GM23248 (cell line): ENCODE data around the gene SLC49A4. TPM values are rescaled to one million over a fixed set of nuclear protein-coding genes. Genes with fewer than 3 reads are reported as not detected.

Experiments
- DNase-seq: peaks from one replicate; pipeline ENCODE4 v3.0.0-alpha.2; 2015
- H2AFZ ChIP-seq: fragments of 200-600 bp; sonication (generic); 2 replicates; pipeline ENCODE4 v1.6.1; 2016; ENCODE audit warnings: antibody characterized with exemption
- H3F3A ChIP-seq: fragments of 200-600 bp; sonication (generic); 2 replicates; pipeline ENCODE4 v1.6.1; 2016; ENCODE audit warnings: mild to moderate bottlenecking, antibody characterized with exemption, mixed run types; ENCODE audit not compliant: insufficient read depth
- H3K27ac ChIP-seq: fragments of 200-600 bp; sonication (generic); 2 replicates; pipeline ENCODE4 v1.5.1; 2016; ENCODE audit warnings: mild to moderate bottlenecking
- H3K27me3 ChIP-seq: fragments of 200-600 bp; sonication (generic); replicated peaks from 2 replicates; pipeline ENCODE4 v1.6.1; 2016; ENCODE audit warnings: mild to moderate bottlenecking; ENCODE audit not compliant: insufficient read depth
- H3K36me3 ChIP-seq: fragments of 200-600 bp; sonication (generic); 2 replicates; pipeline ENCODE4 v1.6.1; 2016; ENCODE audit warnings: low read depth, mild to moderate bottlenecking
- H3K4me1 ChIP-seq: fragments of 200-600 bp; sonication (generic); 2 replicates; pipeline ENCODE4 v1.6.1; 2016; ENCODE audit warnings: mild to moderate bottlenecking; ENCODE audit not compliant: insufficient read depth
- H3K4me2 ChIP-seq: fragments of 200-600 bp; sonication (generic); one replicate; pipeline ENCODE4 v1.6.1; 2016; ENCODE audit warnings: mild to moderate bottlenecking; ENCODE audit not compliant: unreplicated experiment
- H3K4me3 ChIP-seq: fragments of 200-600 bp; sonication (generic); 2 replicates; pipeline ENCODE4 v1.5.1; 2016; ENCODE audit warnings: mild to moderate bottlenecking
- H3K79me2 ChIP-seq: fragments of 200-600 bp; sonication (generic); 2 replicates; pipeline ENCODE4 v1.6.1; 2016; ENCODE audit warnings: mild to moderate bottlenecking; ENCODE audit not compliant: insufficient read depth
- H3K9ac ChIP-seq: fragments of 200-600 bp; sonication (generic); 2 replicates; pipeline ENCODE4 v1.6.1; 2016; ENCODE audit warnings: mild to moderate bottlenecking
- H3K9me2 ChIP-seq: fragments of 200-600 bp; sonication (generic); 2 replicates; pipeline ENCODE4 v1.6.1; 2016; ENCODE audit warnings: mixed run types, mild to moderate bottlenecking, moderate library complexity; ENCODE audit not compliant: insufficient read depth
- H3K9me3 ChIP-seq: fragments of 200-600 bp; sonication (generic); one replicate; pipeline ENCODE4 v1.6.1; 2017; ENCODE audit warnings: low read depth
- H4K20me1 ChIP-seq: fragments of 200-600 bp; sonication (generic); 2 replicates; pipeline ENCODE4 v1.6.0; 2016; ENCODE audit not compliant: insufficient read depth
- EZH2 ChIP-seq: fragments of 200-600 bp; sonication (generic); IDR thresholded peaks from 2 replicates; pipeline ENCODE4 v1.6.1; 2018; ENCODE audit warnings: antibody characterized with exemption, mild to moderate bottlenecking; ENCODE audit not compliant: insufficient read depth, poor library complexity, severe bottlenecking
- EZH2phosphoT487 ChIP-seq: fragments of 200-600 bp; sonication (generic); IDR thresholded peaks from 2 replicates; pipeline ENCODE4 v1.6.1; 2018; ENCODE audit warnings: antibody characterized with exemption, moderate library complexity, mild to moderate bottlenecking, low read depth; ENCODE audit not compliant: insufficient read depth
- WGBS, 2 experiments: methylation state at CpG; one replicate each; pipeline ENCODE4 v1.1.6; 2015 to 2017; ENCODE audit warnings: low lambda C conversion rate in 2 of 2, low coverage in 1 of 2; ENCODE audit errors: missing lambda C conversion rate in 2 of 2; 5-methylcytosine and 5-hydroxymethylcytosine counted together
- in situ Hi-C: fragments of 300-500 bp; cut with MboI; formaldehyde crosslinking; loops from 2 replicates; pipeline ENCODE4 v1.15.0; 2020
- polyA plus RNA-seq: library from polyadenylated mRNA; unstranded; fragments of >200 nt; fragmentation: Nextera tagmentation; extraction: Ambion mirVana; gene quantifications from 2 replicates; pipeline ENCODE4 v1.2.1, GENCODE V29; 2016
- total RNA-seq: library from RNA; depleted of rRNA; stranded (reverse); fragments of >200 nt; shearing (Covaris generic); gene quantifications from 2 replicates; pipeline ENCODE4 v1.2.3, GENCODE V29; 2014

Gene SLC49A4
- total and polyA plus RNA-seq, 2 experiments from 2014 or later, result 13.3 to 24.6 TPM

GRCh38 chr3:122826278-122826677, 31.4 kb downstream of the SLC49A4 start:
- Histone ChIP-seq H3K79me2 (no peaks in the 10 kb centered on the region), H3K27ac (no peak overlapping the region), H3K9me2 (no peaks in the 10 kb centered on the region), H3K27me3 (no peaks in the 10 kb centered on the region), H3K4me2 (no peak overlapping the region), H3F3A (no peaks in the 10 kb centered on the region), H3K9ac (no peak overlapping the region), H3K4me3 (no peak overlapping the region), H3K9me3 (no peaks in the 10 kb centered on the region), H3K4me1 (no peaks in the 10 kb centered on the region), H2AFZ (no peak overlapping the region), H3K36me3 (no peaks in the 10 kb centered on the region), H4K20me1 (no peaks in the 10 kb centered on the region)
- no peak for TF ChIP-seq EZH2phosphoT487
- TF ChIP-seq EZH2, result no peak
- no peak for DNase-seq
- in situ Hi-C loops, result no loop called here
- 93 to 100% methylated on average over 1 of the region's 1 CpG for WGBS, 2 experiments

- no peaks in the 10 kb centered on the region for H3K27me3 ChIP-seq
- no peaks in the 10 kb centered on the region for H3F3A ChIP-seq
- no peak overlapping the region for H3K4me3 ChIP-seq
- H3K27ac ChIP-seq, result no peak overlapping the region
- no peak overlapping the region for H3K9ac ChIP-seq
- H3K9me2 ChIP-seq, result no peaks in the 10 kb centered on the region
- WGBS, 2 experiments, result 95 to 96% methylated on average over 4 of the region's 4 CpGs
- DNase-seq, result no peak
- TF ChIP-seq EZH2phosphoT487 (no peak), EZH2 (no peak)
- no peaks in the 10 kb centered on the region for H3K79me2 ChIP-seq
- in situ Hi-C loops, result no loop called here
- no peaks in the 10 kb centered on the region for H3K36me3 ChIP-seq
- no peaks in the 10 kb centered on the region for H3K9me3 ChIP-seq
- no peaks in the 10 kb centered on the region for H4K20me1 ChIP-seq
- no peaks in the 10 kb centered on the region for H3K4me1 ChIP-seq
- no peak overlapping the region for H2AFZ ChIP-seq
- H3K4me2 ChIP-seq, result no peak overlapping the region
Measured at GRCh38 chr3:122828281-122828680, 33.4 kb downstream of the SLC49A4 start.

DNA sequence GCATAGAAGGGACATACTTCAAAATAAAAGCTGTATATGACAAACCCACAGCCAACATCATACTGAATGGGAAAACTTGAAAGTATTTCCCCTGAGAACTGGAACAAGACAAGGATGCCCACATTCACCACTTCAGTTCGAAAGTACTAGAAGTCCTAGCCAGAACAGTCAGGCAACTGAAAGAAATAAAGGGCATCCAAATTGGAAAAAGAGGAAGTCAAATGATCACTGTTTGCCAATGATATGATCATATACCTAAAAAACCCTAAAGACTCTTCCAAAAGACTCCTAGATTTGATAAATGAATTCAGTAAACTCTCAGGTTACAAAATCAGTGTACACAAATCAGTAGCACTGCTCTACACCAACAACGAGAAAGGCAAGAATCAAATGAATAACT, 40.7 kb downstream of the SLC49A4 start:
- Histone ChIP-seq H3K36me3 (no peaks in the 10 kb centered on the region), H3K9ac (no peak overlapping the region), H4K20me1 (no peaks in the 10 kb centered on the region), H2AFZ (no peak overlapping the region), H3K4me2 (no peak overlapping the region), H3K9me3 (no peaks in the 10 kb centered on the region), H3K27me3 (no peaks in the 10 kb centered on the region), H3K27ac (no peak overlapping the region), H3K79me2 (no peaks in the 10 kb centered on the region), H3K4me3 (no peak overlapping the region), H3F3A (no peaks in the 10 kb centered on the region), H3K9me2 (no peaks in the 10 kb centered on the region), H3K4me1 (no peaks in the 10 kb centered on the region)
- 95 to 98% methylated on average over 2 of the region's 2 CpGs for WGBS, 2 experiments
- DNase-seq, result no peak
- TF ChIP-seq EZH2 (no peak), EZH2phosphoT487 (no peak)
- in situ Hi-C loops, result no loop called here

- DNase-seq, result no peak
- no peaks in the 10 kb centered on the region for H3K79me2 ChIP-seq
- H3K4me2 ChIP-seq, result no peak overlapping the region
- H3K27me3 ChIP-seq, result no peaks in the 10 kb centered on the region
- in situ Hi-C loops, result no loop called here
- H4K20me1 ChIP-seq, result no peaks in the 10 kb centered on the region
- H3K27ac ChIP-seq, result no peak overlapping the region
- no peak overlapping the region for H3K9ac ChIP-seq
- no peak overlapping the region for H3K4me3 ChIP-seq
- WGBS, 2 experiments, result 52 to 61% methylated on average over 3 of the region's 3 CpGs
- no peaks in the 10 kb centered on the region for H3K9me3 ChIP-seq
- H3K9me2 ChIP-seq, result no peaks in the 10 kb centered on the region
- no peak overlapping the region for H2AFZ ChIP-seq
- H3F3A ChIP-seq, result no peaks in the 10 kb centered on the region
- TF ChIP-seq EZH2phosphoT487 (no peak), EZH2 (no peak)
- no peaks in the 10 kb centered on the region for H3K4me1 ChIP-seq
- no peaks in the 10 kb centered on the region for H3K36me3 ChIP-seq
Measured at GRCh38 chr3:122843604-122844003, 48.7 kb downstream of the SLC49A4 start.

GRCh38 chr3:122857019-122857418, 62.1 kb downstream of the SLC49A4 start:
- in situ Hi-C loops, result no loop called here
- Histone ChIP-seq H4K20me1 (no peaks in the 10 kb centered on the region), H3K9ac (no peak overlapping the region), H3K9me2 (no peaks in the 10 kb centered on the region), H3K4me1 (peaks cover 11% of the 10 kb centered on the region), H3K4me2 (no peak overlapping the region), H3K27me3 (no peaks in the 10 kb centered on the region), H3K9me3 (no peaks in the 10 kb centered on the region), H3K36me3 (no peaks in the 10 kb centered on the region), H2AFZ (no peak overlapping the region), H3K4me3 (no peak overlapping the region), H3F3A (peaks cover 5% of the 10 kb centered on the region; the same call in 1 of the 2 replicates), H3K79me2 (no peaks in the 10 kb centered on the region), H3K27ac (0 out of 2 replicates have a peak overlapping the region, but pooled peaks have one; percentile 16)
- TF ChIP-seq EZH2 (no peak), EZH2phosphoT487 (no peak)
- DNase-seq, result peak; percentile 80
- WGBS, 2 experiments, result 0 to 25% methylated on average over 1 of the region's 1 CpG
